Measurements from ENCODE around the gene THSD7A. TPM values are rescaled to one million over a fixed set of nuclear protein-coding genes. Genes with fewer than 3 reads are reported as not detected.

Gene THSD7A
- total and polyA plus RNA-seq, 2 of the 4 experiments (the other 2 are of a cell fraction): 0.02 to 0.18 TPM

GRCh38 chr7:11713352-11713751, 118.6 kb downstream of the THSD7A start:
- no peak for ATAC-seq (ENCODE audit: low read depth)
- Histone ChIP-seq H3K4me1 (ENCODE audit: control insufficient read depth, insufficient read depth, low read length) (no peaks in the 10 kb centered on the region), H4K20me1 (ENCODE audit: insufficient read depth, low read length) (no peaks in the 10 kb centered on the region), H3K14ac (replicated peaks; ENCODE audit: low read depth, low read length) (no peak overlapping the region), H3K27me3 (ENCODE audit: control insufficient read depth, insufficient read depth, low read length) (no peaks in the 10 kb centered on the region), H3K9me1 (ENCODE audit: insufficient read depth, low read length) (no peaks in the 10 kb centered on the region), H3K9ac (ENCODE audit: low read depth, low read length) (no peak overlapping the region), H3K56ac (ENCODE audit: extremely low read depth, insufficient read depth, low read length) (no peak overlapping the region), H2AFZ (replicated peaks; ENCODE audit: low read length, poor library complexity) (no peak overlapping the region), H2BK15ac (ENCODE audit: low read depth, low read length) (no peak overlapping the region), H2AK9ac (replicated peaks; ENCODE audit: low read depth, low read length, poor library complexity) (no peak overlapping the region), H3K79me1 (ENCODE audit: low read depth in 1 of 2, low read length in 2 of 2) (no peaks in the 10 kb centered on the region), H2BK120ac (ENCODE audit: low read depth, low read length) (no peak overlapping the region), H3K18ac (ENCODE audit: low read depth, low read length) (no peak overlapping the region), H3K4me2 (ENCODE audit: low read depth, low read length) (no peak overlapping the region), H2BK20ac (ENCODE audit: low read depth, low read length) (no peak overlapping the region), H3K27ac (ENCODE audit: insufficient read depth, low read length) (no peak overlapping the region), H2BK5ac (ENCODE audit: low read depth, low read length, poor library complexity, severe bottlenecking) (no peak overlapping the region), H2AK5ac (ENCODE audit: low read depth, low read length) (no peak overlapping the region), H3K23ac (ENCODE audit: low read depth, low read length) (no peak overlapping the region), H4K8ac (ENCODE audit: low read depth in 2 of 2, low read length in 2 of 2) (no peak overlapping the region), H4K5ac (ENCODE audit: low read depth, low read length) (no peak overlapping the region), H3K9me3 (ENCODE audit: control insufficient read depth, insufficient read depth, low read length) (no peaks in the 10 kb centered on the region), H3K36me3 (ENCODE audit: control insufficient read depth, insufficient read depth, low read length) (no peaks in the 10 kb centered on the region), H4K91ac (ENCODE audit: insufficient read depth, low read depth, low read length) (no peak overlapping the region), H3K4me3 (ENCODE audit: insufficient read depth, low read depth, low read length) (no peak overlapping the region), H3K4ac (ENCODE audit: low read depth, low read length) (no peak overlapping the region)
- CTCF ChIA-PET: no interaction called here
- dilution Hi-C loops (cut with HindIII; ENCODE audit: low sequenced_read_pairs, unreplicated experiment): no loop called here
- POLR2A ChIA-PET (ENCODE audit: unreplicated experiment): no interaction called here
- TF ChIP-seq POLR2A (IDR thresholded peaks at IDR 0.05; ENCODE audit: low read depth, low read length) (no peak), RFX5 (IDR thresholded peaks at IDR 0.05; ENCODE audit: low read depth, low read length) (no peak), SMC3 (IDR thresholded peaks at IDR 0.05; ENCODE audit: low read depth, low read length) (no peak), BHLHE40 (IDR thresholded peaks at IDR 0.05; ENCODE audit: low read depth, low read length) (no peak), RAD21 (IDR thresholded peaks at IDR 0.05; ENCODE audit: low read length) (no peak), NFE2L2 (IDR thresholded peaks at IDR 0.05; ENCODE audit: low read depth, low read length) (no peak)
- no peak for DNase-seq
- no CpG with 5 or more reads among the region's 3 CpGs for WGBS, 2 experiments (ENCODE audit: extremely low coverage in 2 of 2, insufficient read length in 1 of 2)
- in situ Hi-C loops (cut with MboI; ENCODE audit: low sequenced_read_pairs): no loop called here
- BruUV-seq (replicated peaks): no TSS peak
- intact Hi-C loops (cut with micrococcal nuclease): no loop called here

Measured in IMR-90 (cell line).